ENCODE data around the gene RRP9.
"Not testable (repeated sequence)": the region's sequence is repeated elsewhere in the genome, so short reads cannot be mapped to it uniquely, and the experiment has no call there.

RRP9 gene

GRCh38 chr3:51921081-51921578 lies 20.6 kb downstream of the RRP9 start:
- H3K4me3 ChIP-seq (IDR thresholded peaks at IDR 0.05; ENCODE audit: insufficient read depth, low read depth, low read length): no peak overlapping the region
- H2AFZ ChIP-seq (ENCODE audit: low read depth): no peak overlapping the region
- TF ChIP-seq, protein P1, sequence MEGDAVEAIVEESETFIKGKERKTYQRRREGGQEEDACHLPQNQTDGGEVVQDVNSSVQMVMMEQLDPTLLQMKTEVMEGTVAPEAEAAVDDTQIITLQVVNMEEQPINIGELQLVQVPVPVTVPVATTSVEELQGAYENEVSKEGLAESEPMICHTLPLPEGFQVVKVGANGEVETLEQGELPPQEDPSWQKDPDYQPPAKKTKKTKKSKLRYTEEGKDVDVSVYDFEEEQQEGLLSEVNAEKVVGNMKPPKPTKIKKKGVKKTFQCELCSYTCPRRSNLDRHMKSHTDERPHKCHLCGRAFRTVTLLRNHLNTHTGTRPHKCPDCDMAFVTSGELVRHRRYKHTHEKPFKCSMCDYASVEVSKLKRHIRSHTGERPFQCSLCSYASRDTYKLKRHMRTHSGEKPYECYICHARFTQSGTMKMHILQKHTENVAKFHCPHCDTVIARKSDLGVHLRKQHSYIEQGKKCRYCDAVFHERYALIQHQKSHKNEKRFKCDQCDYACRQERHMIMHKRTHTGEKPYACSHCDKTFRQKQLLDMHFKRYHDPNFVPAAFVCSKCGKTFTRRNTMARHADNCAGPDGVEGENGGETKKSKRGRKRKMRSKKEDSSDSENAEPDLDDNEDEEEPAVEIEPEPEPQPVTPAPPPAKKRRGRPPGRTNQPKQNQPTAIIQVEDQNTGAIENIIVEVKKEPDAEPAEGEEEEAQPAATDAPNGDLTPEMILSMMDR (conservative IDR thresholded peaks at IDR 0.05; ENCODE audit: low read depth, low read length): no peak
- H3K36me3 ChIP-seq (ENCODE audit: insufficient read depth): no peaks in the 10 kb centered on the region
- no peak overlapping the region for H3K27ac ChIP-seq
- no peaks in the 10 kb centered on the region for H3K79me2 ChIP-seq (ENCODE audit: insufficient read depth, low read depth)
- no peak overlapping the region for H3K9ac ChIP-seq
- no peaks in the 10 kb centered on the region for H3K4me1 ChIP-seq (ENCODE audit: low read depth, poor library complexity, severe bottlenecking)
- H3K27me3 ChIP-seq (ENCODE audit: insufficient read depth, low read depth): no peaks in the 10 kb centered on the region
- H4K20me1 ChIP-seq (ENCODE audit: insufficient read depth): no peaks in the 10 kb centered on the region
- H3K4me2 ChIP-seq: no peak overlapping the region

- H2AFZ ChIP-seq (ENCODE audit: low read depth): no peak overlapping the region
- no peak overlapping the region for H3K27ac ChIP-seq
- H3K9ac ChIP-seq: no peak overlapping the region
- no peaks in the 10 kb centered on the region for H3K4me1 ChIP-seq (ENCODE audit: low read depth, poor library complexity, severe bottlenecking)
- H4K20me1 ChIP-seq (ENCODE audit: insufficient read depth): no peaks in the 10 kb centered on the region
- no peaks in the 10 kb centered on the region for H3K36me3 ChIP-seq (ENCODE audit: insufficient read depth)
- H3K79me2 ChIP-seq (ENCODE audit: insufficient read depth, low read depth): no peaks in the 10 kb centered on the region
- H3K4me2 ChIP-seq: no peak overlapping the region
- no peaks in the 10 kb centered on the region for H3K27me3 ChIP-seq (ENCODE audit: insufficient read depth, low read depth)
- no peak overlapping the region for H3K4me3 ChIP-seq (IDR thresholded peaks at IDR 0.05; ENCODE audit: insufficient read depth, low read depth, low read length)
- TF ChIP-seq, protein P1 (conservative IDR thresholded peaks at IDR 0.05; ENCODE audit: low read depth, low read length): no peak
Measured at GRCh38 chr3:51916418-51916817, 25.3 kb downstream of the RRP9 start.

DNA sequence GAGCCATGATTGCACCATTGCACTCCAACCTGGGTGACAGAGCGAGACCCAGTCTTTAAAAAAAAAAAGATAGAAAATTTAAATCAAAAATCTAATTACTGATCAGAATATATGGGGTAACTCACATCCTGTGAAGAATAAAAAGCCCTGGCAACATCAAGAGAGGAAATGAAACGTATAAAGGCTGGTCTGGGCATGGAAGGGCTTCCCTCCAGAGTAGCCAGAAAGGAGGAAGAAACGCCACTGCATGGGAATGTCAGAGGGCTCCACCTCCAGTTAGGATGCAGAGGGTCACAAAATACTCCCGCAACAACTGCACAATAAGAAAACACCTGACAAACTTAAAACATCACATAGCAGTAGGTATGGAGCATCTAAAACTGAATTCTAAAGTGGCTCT lies 33.7 kb downstream of the RRP9 start:
- TF ChIP-seq, protein P1 (conservative IDR thresholded peaks at IDR 0.05; ENCODE audit: low read depth, low read length): no peak
- H3K4me1 ChIP-seq (ENCODE audit: low read depth, poor library complexity, severe bottlenecking): no peaks in the 10 kb centered on the region
- no peaks in the 10 kb centered on the region for H3K79me2 ChIP-seq (ENCODE audit: insufficient read depth, low read depth)
- H3K27me3 ChIP-seq (ENCODE audit: insufficient read depth, low read depth): no peaks in the 10 kb centered on the region
- no peak overlapping the region for H2AFZ ChIP-seq (ENCODE audit: low read depth)
- H3K9ac ChIP-seq: no peak overlapping the region
- H4K20me1 ChIP-seq (ENCODE audit: insufficient read depth): no peaks in the 10 kb centered on the region
- no peaks in the 10 kb centered on the region for H3K36me3 ChIP-seq (ENCODE audit: insufficient read depth)
- no peak overlapping the region for H3K4me2 ChIP-seq
- H3K4me3 ChIP-seq (IDR thresholded peaks at IDR 0.05; ENCODE audit: insufficient read depth, low read depth, low read length): no peak overlapping the region
- no peak overlapping the region for H3K27ac ChIP-seq

DNA sequence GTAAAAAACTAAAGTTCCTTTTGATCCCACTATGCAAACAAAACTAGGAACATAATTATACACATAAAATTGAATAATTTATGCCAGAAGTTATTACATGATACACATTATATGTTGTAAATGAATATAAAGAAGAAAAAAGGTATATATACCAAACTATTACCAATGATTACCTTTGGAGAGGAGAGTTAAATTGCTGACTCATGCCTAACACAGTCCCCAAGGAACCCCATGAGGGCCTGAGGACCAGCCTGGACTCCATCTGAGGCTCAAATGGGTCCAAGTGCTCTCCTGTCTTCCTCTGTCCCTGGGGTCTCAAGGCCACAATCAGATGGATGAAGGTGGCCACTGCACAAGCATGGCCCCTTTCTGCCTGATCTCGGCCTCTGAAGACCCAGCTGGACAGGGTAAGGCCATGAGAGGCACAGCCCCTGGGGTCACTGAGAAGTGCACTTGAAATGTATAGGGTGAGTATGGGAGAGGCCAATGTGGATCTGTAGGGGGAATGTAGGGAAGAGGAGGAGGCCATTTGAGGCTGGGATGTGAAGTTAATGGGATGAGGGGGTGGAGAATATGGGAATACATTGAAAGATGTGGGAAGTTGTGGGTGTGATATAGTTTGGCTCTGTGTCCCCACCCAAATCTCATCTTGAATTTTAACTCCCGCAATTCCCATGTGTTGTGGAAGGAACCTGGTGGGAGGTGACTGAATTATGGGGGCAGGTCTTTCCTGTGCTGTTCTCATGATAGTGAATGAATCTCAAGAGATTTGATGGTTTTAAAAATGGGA lies 37.5 kb downstream of the RRP9 start:
- H3K36me3 ChIP-seq (ENCODE audit: insufficient read depth): no peaks in the 10 kb centered on the region
- H3K4me2 ChIP-seq: no peak overlapping the region
- H3K4me3 ChIP-seq (IDR thresholded peaks at IDR 0.05; ENCODE audit: insufficient read depth, low read depth, low read length): no peak overlapping the region
- no peak overlapping the region for H2AFZ ChIP-seq (ENCODE audit: low read depth)
- TF ChIP-seq, protein P1 (conservative IDR thresholded peaks at IDR 0.05; ENCODE audit: low read depth, low read length): no peak
- H4K20me1 ChIP-seq (ENCODE audit: insufficient read depth): no peaks in the 10 kb centered on the region
- H3K4me1 ChIP-seq (ENCODE audit: low read depth, poor library complexity, severe bottlenecking): no peaks in the 10 kb centered on the region
- no peaks in the 10 kb centered on the region for H3K27me3 ChIP-seq (ENCODE audit: insufficient read depth, low read depth)
- H3K79me2 ChIP-seq (ENCODE audit: insufficient read depth, low read depth): no peaks in the 10 kb centered on the region
- no peak overlapping the region for H3K27ac ChIP-seq
- H3K9ac ChIP-seq: no peak overlapping the region

- not testable (repeated sequence) for H4K20me1 ChIP-seq (ENCODE audit: insufficient read depth); H3K4me2 ChIP-seq; H3K36me3 ChIP-seq (ENCODE audit: insufficient read depth); H3K9ac ChIP-seq; H3K4me3 ChIP-seq (IDR thresholded peaks at IDR 0.05; ENCODE audit: insufficient read depth, low read depth, low read length); H2AFZ ChIP-seq (ENCODE audit: low read depth); H3K27ac ChIP-seq; H3K27me3 ChIP-seq (ENCODE audit: insufficient read depth, low read depth); H3K79me2 ChIP-seq (ENCODE audit: insufficient read depth, low read depth); H3K4me1 ChIP-seq (ENCODE audit: low read depth, poor library complexity, severe bottlenecking)
Measured at GRCh38 chr3:51902361-51902760, 39.3 kb downstream of the RRP9 start.

DNA sequence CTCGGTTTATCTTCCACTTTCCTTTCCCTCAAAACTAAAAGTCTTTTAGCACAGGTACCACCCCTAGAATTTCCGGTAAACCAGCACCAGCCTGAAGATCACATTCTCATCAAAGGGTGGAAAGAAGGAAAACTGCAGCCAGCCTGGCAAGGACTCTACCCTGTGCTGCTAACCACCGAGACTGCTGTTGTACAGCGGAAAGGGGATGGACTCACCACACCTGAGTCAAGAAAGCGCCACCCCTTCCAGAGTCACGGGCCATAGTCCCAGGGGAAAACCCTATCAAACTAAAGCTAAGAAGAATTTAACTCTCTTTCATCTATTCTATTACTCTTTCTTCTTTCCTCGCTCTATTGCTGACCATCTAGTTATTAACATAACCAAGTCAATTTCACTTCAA lies 41.7 kb downstream of the RRP9 start:
- not testable (repeated sequence) for H3K4me2 ChIP-seq; H3K4me1 ChIP-seq (ENCODE audit: low read depth, poor library complexity, severe bottlenecking); H3K27ac ChIP-seq; H3K4me3 ChIP-seq (IDR thresholded peaks at IDR 0.05; ENCODE audit: insufficient read depth, low read depth, low read length); H3K27me3 ChIP-seq (ENCODE audit: insufficient read depth, low read depth); H3K36me3 ChIP-seq (ENCODE audit: insufficient read depth); H2AFZ ChIP-seq (ENCODE audit: low read depth); H4K20me1 ChIP-seq (ENCODE audit: insufficient read depth); H3K9ac ChIP-seq; H3K79me2 ChIP-seq (ENCODE audit: insufficient read depth, low read depth)

Data from KMS-11 (cell line).